Measurements from ENCODE around the gene GEMIN8. TPM values are rescaled to one million over a fixed set of nuclear protein-coding genes. Genes with fewer than 3 reads are reported as not detected.

The GEMIN8 gene
- total RNA-seq, 1 experiment from 2014 or later = 14.8 TPM

DNA sequence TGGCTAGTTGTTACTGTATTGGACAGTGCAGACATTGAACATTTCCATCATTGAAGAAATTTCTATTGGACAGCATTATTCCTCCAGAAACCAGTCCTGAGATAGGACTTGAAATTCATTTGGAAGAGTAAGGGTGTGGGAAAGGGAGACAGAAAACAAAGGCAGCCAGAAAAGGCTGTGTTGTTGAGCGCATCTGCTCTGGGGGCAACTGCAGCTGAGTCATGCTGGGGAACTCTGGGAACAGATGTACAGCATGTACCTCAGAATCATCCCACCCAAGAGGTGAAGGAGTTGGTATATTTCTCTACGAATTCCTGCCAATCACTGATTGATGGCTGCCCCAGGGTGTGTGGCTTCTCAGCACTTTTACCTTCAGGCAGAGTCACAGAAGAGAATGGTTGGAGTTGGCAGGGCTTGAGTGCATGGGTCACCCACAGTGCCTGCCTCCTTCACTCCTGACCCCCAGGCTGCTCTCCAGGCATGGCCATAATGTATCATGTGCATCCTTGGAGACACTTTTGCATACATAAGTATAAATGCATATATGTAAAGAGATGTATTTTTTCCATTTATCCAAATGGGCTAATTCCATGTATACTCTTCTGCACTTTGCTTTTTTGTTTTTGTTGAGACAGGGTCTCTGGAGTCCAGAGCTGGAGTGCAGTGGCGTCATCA, 39.4 kb downstream of the GEMIN8 start:
- no peak overlapping the region for H3K27ac ChIP-seq (ENCODE audit: insufficient read length, low read depth, low read length)
- Mint-ChIP-seq H3K27me3 (ENCODE audit: low read depth) (peaks cover 2% of the 10 kb centered on the region; the same call in 1 of the 2 replicates), H3K9me3 (peaks cover 28 to 48% of the 10 kb centered on the region in 2 experiments), H3K4me3 (no peak overlapping the region), H3K27ac (no peak overlapping the region), H3K36me3 (ENCODE audit: insufficient read depth in 1 of 3, low read depth in 3 of 3) (peaks cover 0 to 4% (median 0%) of the 10 kb centered on the region in 3 experiments; a peak in 2 of 7 replicates), H3K4me1 (peaks cover 7 to 13% of the 10 kb centered on the region in 2 experiments)
- no peak overlapping the region for H3K14ac ChIP-seq (ENCODE audit: insufficient read depth, low read length)
- no peak for DNase-seq
- no peak overlapping the region for H3K56ac ChIP-seq (ENCODE audit: insufficient read length, low read depth, low read length)
- no peak overlapping the region for H4K91ac ChIP-seq (ENCODE audit: insufficient read length, low read depth, low read length)
- no peak overlapping the region for H2AFZ ChIP-seq (ENCODE audit: low read length)
- no peak overlapping the region for H3K18ac ChIP-seq (ENCODE audit: insufficient read length, low read depth, low read length)
- H3T11ph ChIP-seq (ENCODE audit: low read length) = no peak overlapping the region
- H2BK20ac ChIP-seq (ENCODE audit: low read depth, low read length, poor library complexity, severe bottlenecking) = no peak overlapping the region
- no peaks in the 10 kb centered on the region for H3K79me2 ChIP-seq (ENCODE audit: insufficient read depth, low read length)
- no CpG with 5 or more reads among the region's 3 CpGs for WGBS (ENCODE audit: extremely low coverage, insufficient read length, low lambda C conversion rate)
- no peaks in the 10 kb centered on the region for H3K23me2 ChIP-seq (ENCODE audit: insufficient read length, low read depth, low read length, poor library complexity, severe bottlenecking)
- H3K4me1 ChIP-seq (ENCODE audit: insufficient read depth, low read length) = no peaks in the 10 kb centered on the region; the same call in 1 of the 2 replicates
- no peak overlapping the region for H2BK15ac ChIP-seq (ENCODE audit: low read depth, low read length)
- H2BK5ac ChIP-seq (ENCODE audit: insufficient read length, low read length) = no peak overlapping the region
- no peaks in the 10 kb centered on the region for H4K20me1 ChIP-seq (ENCODE audit: control insufficient read depth, insufficient read depth, insufficient read length)
- H3K23ac ChIP-seq (ENCODE audit: insufficient read length, low read depth, low read length) = no peak overlapping the region
- no peak overlapping the region for H3K4ac ChIP-seq (ENCODE audit: low read depth, low read length)
- H3K9me3 ChIP-seq (ENCODE audit: control insufficient read depth, low read depth, low read length) = peaks cover 5% of the 10 kb centered on the region
- no peaks in the 10 kb centered on the region for H3K27me3 ChIP-seq (ENCODE audit: insufficient read depth, low read length)
- TF ChIP-seq, protein P1, sequence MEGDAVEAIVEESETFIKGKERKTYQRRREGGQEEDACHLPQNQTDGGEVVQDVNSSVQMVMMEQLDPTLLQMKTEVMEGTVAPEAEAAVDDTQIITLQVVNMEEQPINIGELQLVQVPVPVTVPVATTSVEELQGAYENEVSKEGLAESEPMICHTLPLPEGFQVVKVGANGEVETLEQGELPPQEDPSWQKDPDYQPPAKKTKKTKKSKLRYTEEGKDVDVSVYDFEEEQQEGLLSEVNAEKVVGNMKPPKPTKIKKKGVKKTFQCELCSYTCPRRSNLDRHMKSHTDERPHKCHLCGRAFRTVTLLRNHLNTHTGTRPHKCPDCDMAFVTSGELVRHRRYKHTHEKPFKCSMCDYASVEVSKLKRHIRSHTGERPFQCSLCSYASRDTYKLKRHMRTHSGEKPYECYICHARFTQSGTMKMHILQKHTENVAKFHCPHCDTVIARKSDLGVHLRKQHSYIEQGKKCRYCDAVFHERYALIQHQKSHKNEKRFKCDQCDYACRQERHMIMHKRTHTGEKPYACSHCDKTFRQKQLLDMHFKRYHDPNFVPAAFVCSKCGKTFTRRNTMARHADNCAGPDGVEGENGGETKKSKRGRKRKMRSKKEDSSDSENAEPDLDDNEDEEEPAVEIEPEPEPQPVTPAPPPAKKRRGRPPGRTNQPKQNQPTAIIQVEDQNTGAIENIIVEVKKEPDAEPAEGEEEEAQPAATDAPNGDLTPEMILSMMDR (conservative IDR thresholded peaks at IDR 0.05) = no peak
- no peak overlapping the region for H2BK12ac ChIP-seq (ENCODE audit: insufficient read length, low read depth, low read length)
- no peak overlapping the region for H4K5ac ChIP-seq (ENCODE audit: insufficient read length, low read depth, low read length)
- no peak overlapping the region for H2AK5ac ChIP-seq (ENCODE audit: insufficient read length, low read length)
- H3K79me1 ChIP-seq (ENCODE audit: insufficient read depth, low read depth, low read length, poor library complexity, severe bottlenecking) = no peaks in the 10 kb centered on the region
- H3K9ac ChIP-seq (ENCODE audit: extremely low read depth, insufficient read length, low read length) = no peak overlapping the region
- H4K8ac ChIP-seq (replicated peaks; ENCODE audit: insufficient read length, low read depth, low read length) = no peak overlapping the region
- H3K4me2 ChIP-seq (ENCODE audit: insufficient read depth, insufficient read length, low read length) = no peak overlapping the region
- no peak overlapping the region for H2BK120ac ChIP-seq (ENCODE audit: low read depth, low read length, poor library complexity, severe bottlenecking)

Measured in H9 (cell line).